B cell (primary cell): ENCODE measurements around the gene SRR. TPM values are rescaled to one million over a fixed set of nuclear protein-coding genes. Genes with fewer than 3 reads are reported as not detected.

ENCODE experiments used
- ATAC-seq: fragments of 200-7000 bp; cut with Tn5 transposase; one replicate; pipeline ENCODE4 v1.10.0; 2021; ENCODE audit warnings: low read depth, mild to moderate bottlenecking, moderate number of reproducible peaks, moderate library complexity
- CTCF ChIA-PET: fragments of 350-600 bp; sonication (Branson Sonifier 250); formaldehyde crosslinking; loops from one replicate; lab custom pipeline; 2021; ENCODE audit warnings: antibody characterized with exemption, inconsistent platforms; lab: Charles Lee
- POLR2A ChIA-PET: fragments of 350-600 bp; sonication (Branson Sonifier 250); formaldehyde crosslinking; loops from one replicate; lab custom pipeline; 2021; ENCODE audit warnings: antibody characterized with exemption; lab: Charles Lee
- DNase-seq: peaks from one replicate; pipeline ENCODE4 v3.0.0; 2013
- H2AFZ ChIP-seq: 2 replicates; pipeline ENCODE4 v1.6.1; 2012; ENCODE audit warnings: mild to moderate bottlenecking, low read depth, low read length; ENCODE audit not compliant: insufficient read depth, poor library complexity, severe bottlenecking
- H3K27ac ChIP-seq, 2 donors: 1 replicate in 1 of 2; 2 replicates in 1 of 2; pipeline ENCODE4 v1.5.1; 2012 to 2013; ENCODE audit warnings: low read length in 2 of 2, mild to moderate bottlenecking in 2 of 2, moderate library complexity in 1 of 2
- H3K27me3 ChIP-seq, 4 experiments: fragments of 200-600 bp in 1 of 4; sonication (generic) in 1 of 4; replicated peaks in 1 of 4; 1 replicate in 2 of 4; 2 replicates in 2 of 4; pipeline versions ENCODE4 v1.6.1 to v1.7.0; 2013 to 2016; ENCODE audit warnings: low read length in 3 of 4, mild to moderate bottlenecking in 2 of 4, mixed read lengths in 1 of 4, moderate library complexity in 1 of 4; ENCODE audit not compliant: insufficient read depth in 4 of 4, control insufficient read depth in 3 of 4; ENCODE audit errors: control extremely low read depth in 1 of 4
- H3K36me3 ChIP-seq, 2 experiments: replicated peaks in 1 of 2; 1 replicate in 1 of 2; 2 replicates in 1 of 2; pipeline versions ENCODE4 v1.6.1 to v1.7.1; 2013; ENCODE audit warnings: low read length in 1 of 2; ENCODE audit not compliant: insufficient read depth in 2 of 2, control insufficient read depth in 1 of 2; ENCODE audit errors: control extremely low read depth in 1 of 2, extremely low read depth in 1 of 2
- H3K4me1 ChIP-seq, 2 donors: fragments of 200-600 bp in 1 of 2; sonication (generic) in 1 of 2; 1 replicate in 1 of 2; 2 replicates in 1 of 2; pipeline versions ENCODE4 v1.5.1 to v1.6.1; 2013 to 2017; ENCODE audit warnings: low read length in 2 of 2; ENCODE audit not compliant: control insufficient read depth in 2 of 2, insufficient read depth in 2 of 2
- H3K4me2 ChIP-seq: replicated peaks from 2 replicates; pipeline ENCODE3; 2012; ENCODE audit warnings: mild to moderate bottlenecking, low read depth, low read length; ENCODE audit not compliant: poor library complexity, severe bottlenecking
- H3K4me3 ChIP-seq, 5 experiments: fragments of 200-600 bp in 1 of 5; sonication (generic) in 1 of 5; 1 replicate in 3 of 5; 2 replicates in 2 of 5; pipeline versions ENCODE4 v1.5.1 to v1.7.0; 2011 to 2016; ENCODE audit warnings: low read length in 4 of 5, mild to moderate bottlenecking in 4 of 5, low read depth in 2 of 5, control low read depth in 1 of 5, moderate library complexity in 1 of 5; ENCODE audit not compliant: insufficient read depth in 1 of 5; ENCODE audit errors: control extremely low read depth in 1 of 5, extremely low read depth in 1 of 5
- H3K79me2 ChIP-seq: fragments of 200-600 bp; sonication (generic); one replicate; pipeline ENCODE4 v1.6.0; 2016; ENCODE audit warnings: low read length; ENCODE audit not compliant: control insufficient read depth, insufficient read depth
- H3K9ac ChIP-seq: fragments of 200-600 bp; sonication (generic); 2 replicates; pipeline ENCODE4 v1.6.1; 2017; ENCODE audit warnings: mild to moderate bottlenecking, low read length, moderate library complexity
- H3K9me3 ChIP-seq, 3 donors: one replicate each; pipeline versions ENCODE4 v1.6.1 to v1.7.1; 2013; ENCODE audit warnings: low read length in 2 of 3; ENCODE audit not compliant: control insufficient read depth in 2 of 3, insufficient read depth in 1 of 3; ENCODE audit errors: control extremely low read depth in 1 of 3
- H4K20me1 ChIP-seq: 2 replicates; pipeline ENCODE4 v1.6.0; 2012; ENCODE audit warnings: mild to moderate bottlenecking, low read length; ENCODE audit not compliant: insufficient read depth, control insufficient read depth, poor library complexity, severe bottlenecking
- H3K27ac Mint-ChIP-seq: one replicate; pipeline ENCODE4 v1.8.0; 2021; ENCODE audit warnings: mixed read lengths
- H3K27me3 Mint-ChIP-seq: one replicate; pipeline ENCODE4 v1.8.0; 2021; ENCODE audit warnings: mixed read lengths
- H3K4me1 Mint-ChIP-seq: one replicate; pipeline ENCODE4 v1.8.0; 2021; ENCODE audit warnings: mixed read lengths
- H3K4me3 Mint-ChIP-seq: one replicate; pipeline ENCODE4 v1.8.0; 2021; ENCODE audit warnings: mixed read lengths
- H3K9me3 Mint-ChIP-seq: one replicate; pipeline ENCODE4 v1.8.0; 2022; ENCODE audit warnings: mixed read lengths; ENCODE audit not compliant: insufficient read depth
- EZH2 ChIP-seq: IDR thresholded peaks from 2 replicates; pipeline ENCODE4 v1.6.1; 2012; ENCODE audit warnings: borderline replicate concordance, low read depth, mild to moderate bottlenecking, moderate library complexity, low read length; ENCODE audit not compliant: insufficient read depth, poor library complexity, severe bottlenecking
- WGBS: methylation state at CpG from one replicate; pipeline ENCODE4 v1.1.5; 2013; ENCODE audit warnings: missing lambda C conversion rate; ENCODE audit not compliant: insufficient coverage; 5-methylcytosine and 5-hydroxymethylcytosine counted together
- intact Hi-C: fragments of 100-400 bp; cut with micrococcal nuclease; formaldehyde crosslinking; loops from one replicate; pipeline ENCODE4 v1.10.0; 2022
- polyA plus RNA-seq: library from polyadenylated mRNA; depleted of rRNA; stranded (reverse); fragments of >200 nt; gene quantifications from 2 replicates; pipeline ENCODE4 v1.2.3, GENCODE V29; 2012
- total RNA-seq, 2 donors: library from RNA; stranded (reverse); fragments of 120-200 nt in 1 of 2; gene quantifications; 1 replicate in 1 of 2; 2 replicates in 1 of 2; pipeline versions ENCODE4 v1.2.3 to v1.2.4, GENCODE V29; 2013 to 2022
- TF ChIP-seq, protein P1 (sequence below): fragments of 200-600 bp; IDR thresholded peaks from one replicate; pipeline ENCODE4 v1.8.0; 2022; ENCODE audit warnings: antibody characterized with exemption, mild to moderate bottlenecking

The SRR gene
- total and polyA plus RNA-seq, 2 donors (not counting 1 experiment from before 2014, with no cell fraction given) = 2.6 to 5.1 TPM

- no peak for TF ChIP-seq EZH2
- TF ChIP-seq, protein P1, sequence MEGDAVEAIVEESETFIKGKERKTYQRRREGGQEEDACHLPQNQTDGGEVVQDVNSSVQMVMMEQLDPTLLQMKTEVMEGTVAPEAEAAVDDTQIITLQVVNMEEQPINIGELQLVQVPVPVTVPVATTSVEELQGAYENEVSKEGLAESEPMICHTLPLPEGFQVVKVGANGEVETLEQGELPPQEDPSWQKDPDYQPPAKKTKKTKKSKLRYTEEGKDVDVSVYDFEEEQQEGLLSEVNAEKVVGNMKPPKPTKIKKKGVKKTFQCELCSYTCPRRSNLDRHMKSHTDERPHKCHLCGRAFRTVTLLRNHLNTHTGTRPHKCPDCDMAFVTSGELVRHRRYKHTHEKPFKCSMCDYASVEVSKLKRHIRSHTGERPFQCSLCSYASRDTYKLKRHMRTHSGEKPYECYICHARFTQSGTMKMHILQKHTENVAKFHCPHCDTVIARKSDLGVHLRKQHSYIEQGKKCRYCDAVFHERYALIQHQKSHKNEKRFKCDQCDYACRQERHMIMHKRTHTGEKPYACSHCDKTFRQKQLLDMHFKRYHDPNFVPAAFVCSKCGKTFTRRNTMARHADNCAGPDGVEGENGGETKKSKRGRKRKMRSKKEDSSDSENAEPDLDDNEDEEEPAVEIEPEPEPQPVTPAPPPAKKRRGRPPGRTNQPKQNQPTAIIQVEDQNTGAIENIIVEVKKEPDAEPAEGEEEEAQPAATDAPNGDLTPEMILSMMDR = no peak
- POLR2A ChIA-PET = interaction anchor here (0.6 kb wide), 1 partner anchor 131 kb away, joined by 3 read pairs; no protein-coding TSS in a partner anchor
- WGBS = 98% methylated on average over 12 of the region's 12 CpGs
- Mint-ChIP-seq H3K4me3 (no peak overlapping the region), H3K27me3 (no peaks in the 10 kb centered on the region), H3K4me1 (peaks cover 8% of the 10 kb centered on the region), H3K9me3 (no peaks in the 10 kb centered on the region), H3K27ac (no peak overlapping the region)
- intact Hi-C loops = no loop called here
- Histone ChIP-seq H3K36me3 (peaks cover 0 to 55% of the 10 kb centered on the region in 2 experiments), H4K20me1 (no peaks in the 10 kb centered on the region), H3K27ac (no peak overlapping the region), H3K4me3 (no peak overlapping the region), H3K9ac (no peak overlapping the region), H3K4me1 (peaks cover 6 to 15% of the 10 kb centered on the region in 2 donors), H3K4me2 (no peak overlapping the region), H3K27me3 (no peaks in the 10 kb centered on the region), H3K9me3 (no peaks in the 10 kb centered on the region), H3K79me2 (peaks cover 63% of the 10 kb centered on the region), H2AFZ (no peak overlapping the region)
- CTCF ChIA-PET = no interaction called here
- ATAC-seq (no peak), DNase-seq (no peak)
Measured at GRCh38 chr17:2299136-2299535, 4.6 kb upstream of the SRR start.

- Mint-ChIP-seq H3K27me3 (no peaks in the 10 kb centered on the region), H3K9me3 (no peaks in the 10 kb centered on the region), H3K4me1 (peaks cover 9% of the 10 kb centered on the region), H3K27ac (no peak overlapping the region), H3K4me3 (no peak overlapping the region)
- TF ChIP-seq EZH2 = no peak
- TF ChIP-seq, protein P1 = no peak
- Histone ChIP-seq H2AFZ (no peak overlapping the region), H3K27me3 (no peaks in the 10 kb centered on the region), H3K4me3 (no peak overlapping the region), H3K9me3 (no peaks in the 10 kb centered on the region), H3K36me3 (peaks cover 0 to 49% of the 10 kb centered on the region in 2 experiments), H3K79me2 (peaks cover 65% of the 10 kb centered on the region), H3K9ac (no peak overlapping the region), H3K4me2 (no peak overlapping the region), H4K20me1 (no peaks in the 10 kb centered on the region), H3K4me1 (peaks cover 6 to 19% of the 10 kb centered on the region in 2 donors), H3K27ac (no peak overlapping the region)
- intact Hi-C loops = loop anchor here (5.0 kb wide), 2 partner anchors 53 to 213 kb away; partner anchors contain the start of gene METTL16
- ChIA-PET CTCF (no interaction called here), POLR2A (no interaction called here)
- ATAC-seq (no peak), DNase-seq (no peak)
- 96% methylated on average over 19 of the region's 22 CpGs for WGBS
Measured at GRCh38 chr17:2299756-2300155, 4.0 kb upstream of the SRR start.
